ENCODE results near the gene NFX1.

DNA sequence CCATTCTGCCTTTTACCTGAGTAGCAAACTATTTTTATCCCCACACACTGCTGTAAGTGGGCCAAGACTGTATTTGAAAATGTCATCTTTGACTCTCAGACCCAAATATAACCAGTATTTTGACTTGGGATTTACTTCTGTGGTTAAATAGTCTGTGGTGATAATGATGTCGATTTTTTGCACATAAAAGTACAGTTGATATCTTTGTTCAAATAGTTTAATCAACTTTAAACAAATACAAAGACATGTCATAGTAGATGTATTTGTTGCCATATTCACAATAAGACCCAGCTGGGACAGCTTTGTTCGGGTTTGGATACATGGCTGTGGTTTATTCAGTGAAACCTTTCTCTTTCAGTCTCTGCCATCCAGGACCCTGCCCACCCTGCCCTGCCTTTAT, 20.4 kb downstream of the NFX1 start:
- TF ChIP-seq EZH2 (IDR thresholded peaks at IDR 0.05) (no peak), POLR2AphosphoS5 (IDR thresholded peaks at IDR 0.05; ENCODE audit: borderline replicate concordance, low read depth, low read length) (no peak)
